H1 (cell line): ENCODE data around the gene DIAPH1. TPM values are rescaled to one million over a fixed set of nuclear protein-coding genes. Genes with fewer than 3 reads are reported as not detected.

Experiments
- CTCF ChIA-PET: fragments of 300-600 bp; sonication (Branson Sonifier 250); formaldehyde crosslinking; loops from one replicate; lab custom pipeline; 2021; ENCODE audit not compliant: partially characterized antibody; lab: Charles Lee
- POLR2A ChIA-PET: fragments of 300-600 bp; sonication (Branson Sonifier 250); formaldehyde crosslinking; loops from one replicate; lab custom pipeline; 2021; ENCODE audit warnings: inconsistent platforms; ENCODE audit not compliant: partially characterized antibody; lab: Charles Lee
- DNase-seq, 2 experiments: peaks; one replicate each; pipeline versions ENCODE4 v3.0.0 to v3.0.0-alpha.2; 2010 to 2022; ENCODE audit warnings: low spot score in 2 of 2, low read depth in 1 of 2, mixed read lengths in 1 of 2
- FAIRE-seq: peaks from 2 replicates; lab custom pipeline; 2011; peaks lifted over from hg19 to GRCh38; lab: Jason Lieb, UNC
- H2AFZ ChIP-seq: 2 replicates; pipeline ENCODE4 v1.8.1; 2012; ENCODE audit warnings: low read length, inconsistent platforms
- H2AK5ac ChIP-seq: 2 replicates; pipeline ENCODE4 v1.6.1; 2013; ENCODE audit warnings: low read depth, low read length
- H2BK120ac ChIP-seq: replicated peaks from 2 replicates; pipeline ENCODE3; 2013; ENCODE audit warnings: low read depth, low read length, inconsistent platforms
- H2BK12ac ChIP-seq: 2 replicates; pipeline ENCODE4 v1.6.1; 2013; ENCODE audit warnings: low read depth, low read length
- H2BK15ac ChIP-seq: 2 replicates; pipeline ENCODE4 v1.6.1; 2013; ENCODE audit warnings: low read length
- H2BK20ac ChIP-seq: 2 replicates; pipeline ENCODE4 v1.6.1; 2013; ENCODE audit warnings: low read length
- H2BK5ac ChIP-seq: 2 replicates; pipeline ENCODE4 v1.6.1; 2013; ENCODE audit warnings: low read depth, low read length
- H3K14ac ChIP-seq: 2 replicates; pipeline ENCODE4 v1.6.1; 2013; ENCODE audit warnings: inconsistent platforms; ENCODE audit not compliant: insufficient read length
- H3K18ac ChIP-seq: 2 replicates; pipeline ENCODE4 v1.6.1; 2013; ENCODE audit warnings: low read length; ENCODE audit errors: extremely low read depth
- H3K23ac ChIP-seq: 2 replicates; pipeline ENCODE4 v1.6.1; 2013; ENCODE audit warnings: inconsistent platforms; ENCODE audit not compliant: insufficient read length
- H3K23me2 ChIP-seq: 2 replicates; pipeline ENCODE4 v1.6.1; 2013; ENCODE audit warnings: low read depth, low read length
- H3K27ac ChIP-seq: 2 replicates; pipeline ENCODE4 v1.6.1; 2011; ENCODE audit warnings: low read depth, low read length, inconsistent platforms
- H3K27me3 ChIP-seq, 4 experiments: replicated peaks in 1 of 4; 1 replicate in 1 of 4; 2 replicates in 3 of 4; pipeline versions ENCODE4 v1.6.1 to v1.8.1; 2011 to 2013; ENCODE audit warnings: low read length in 3 of 4, mild to moderate bottlenecking in 3 of 4, inconsistent platforms in 2 of 4, mixed read lengths in 2 of 4, moderate library complexity in 1 of 4; ENCODE audit not compliant: control insufficient read depth in 3 of 4, insufficient read depth in 3 of 4; ENCODE audit errors: extremely low read depth in 1 of 4
- H3K36me3 ChIP-seq, 4 experiments: 2 replicates each; pipeline versions ENCODE4 v1.6.1 to v1.8.1; 2011 to 2013; ENCODE audit warnings: mild to moderate bottlenecking in 4 of 4, low read length in 3 of 4, moderate library complexity in 2 of 4, control low read depth in 1 of 4, inconsistent platforms in 1 of 4; ENCODE audit not compliant: insufficient read depth in 4 of 4, control insufficient read depth in 2 of 4
- H3K4ac ChIP-seq: replicated peaks from 2 replicates; pipeline ENCODE3; 2013; ENCODE audit warnings: low read length, low read depth, mixed read lengths, inconsistent platforms; ENCODE audit not compliant: insufficient read length
- H3K4me1 ChIP-seq, 4 experiments: replicated peaks in 1 of 4; 1 replicate in 1 of 4; 2 replicates in 3 of 4; pipeline versions ENCODE4 v1.6.1 to v1.8.1; 2011 to 2013; ENCODE audit warnings: low read length in 3 of 4, inconsistent platforms in 2 of 4, mixed read lengths in 1 of 4; ENCODE audit not compliant: insufficient read depth in 4 of 4, control insufficient read depth in 3 of 4
- H3K4me2 ChIP-seq, 2 experiments: 2 replicates each; pipeline versions ENCODE4 v1.6.1 to v1.8.1; 2011 to 2013; ENCODE audit warnings: low read depth in 2 of 2, low read length in 2 of 2, control low read depth in 1 of 2, inconsistent platforms in 1 of 2, mild to moderate bottlenecking in 1 of 2; ENCODE audit not compliant: insufficient read depth in 1 of 2
- H3K4me3 ChIP-seq, 4 experiments: fragments of 200-600, 300-600 bp in 1 of 4; sonication (generic), shearing (Covaris generic), sonication (Bioruptor Twin) in 1 of 4; 2 replicates each; pipeline versions ENCODE4 v1.5.1 to v1.8.1; 2011 to 2016; ENCODE audit warnings: low read length in 4 of 4, low read depth in 3 of 4, control low read depth in 2 of 4, inconsistent platforms in 2 of 4, mild to moderate bottlenecking in 2 of 4, mixed read lengths in 1 of 4, moderate library complexity in 1 of 4; ENCODE audit not compliant: insufficient read depth in 2 of 4; ENCODE audit errors: extremely low read depth in 1 of 4
- H3K56ac ChIP-seq: replicated peaks from 2 replicates; pipeline ENCODE3; 2013; ENCODE audit warnings: low read depth, mild to moderate bottlenecking, mixed read lengths, low read length, inconsistent platforms; ENCODE audit not compliant: insufficient read length
- H3K79me1 ChIP-seq: 2 replicates; pipeline ENCODE4 v1.6.1; 2013; ENCODE audit warnings: low read depth, low read length, control low read depth
- H3K79me2 ChIP-seq, 2 experiments: 2 replicates each; pipeline versions ENCODE4 v1.6.1 to v1.8.1; 2012 to 2013; ENCODE audit warnings: low read length in 2 of 2, mild to moderate bottlenecking in 2 of 2, inconsistent platforms in 1 of 2; ENCODE audit not compliant: insufficient read depth in 2 of 2, control insufficient read depth in 1 of 2
- H3K9ac ChIP-seq, 4 experiments: replicated peaks in 1 of 4; 1 replicate in 1 of 4; 2 replicates in 3 of 4; pipeline versions ENCODE4 v1.6.1 to v1.8.1; 2011 to 2013; ENCODE audit warnings: low read depth in 3 of 4, low read length in 3 of 4, control low read depth in 2 of 4, mild to moderate bottlenecking in 2 of 4, moderate library complexity in 2 of 4, inconsistent platforms in 1 of 4; ENCODE audit errors: extremely low read depth in 1 of 4
- H3K9me3 ChIP-seq, 2 experiments: 2 replicates each; pipeline versions ENCODE4 v1.6.1 to v1.8.1; 2012 to 2013; ENCODE audit warnings: mild to moderate bottlenecking in 2 of 2, moderate library complexity in 2 of 2, control low read depth in 1 of 2, inconsistent platforms in 1 of 2, low read depth in 1 of 2, low read length in 1 of 2, mixed read lengths in 1 of 2; ENCODE audit not compliant: insufficient read depth in 2 of 2
- H4K20me1 ChIP-seq, 2 experiments: replicated peaks in 1 of 2; 2 replicates each; pipeline versions ENCODE3 to v1.8.1; 2011 to 2013; ENCODE audit warnings: inconsistent platforms in 2 of 2, low read length in 2 of 2, mild to moderate bottlenecking in 1 of 2; ENCODE audit not compliant: insufficient read depth in 2 of 2, control insufficient read depth in 1 of 2
- H4K5ac ChIP-seq: 2 replicates; pipeline ENCODE4 v1.6.1; 2013; ENCODE audit warnings: low read length, low read depth, mixed read lengths, inconsistent platforms; ENCODE audit not compliant: insufficient read length
- H4K8ac ChIP-seq: 2 replicates; pipeline ENCODE4 v1.8.0; 2013; ENCODE audit warnings: mild to moderate bottlenecking, moderate library complexity, low read length, inconsistent platforms; ENCODE audit not compliant: insufficient read depth; ENCODE audit errors: extremely low read depth
- H4K91ac ChIP-seq: replicated peaks from 2 replicates; pipeline ENCODE3; 2013; ENCODE audit warnings: low read length, mixed read lengths, inconsistent platforms; ENCODE audit not compliant: insufficient read length
- BACH1 ChIP-seq: IDR thresholded peaks from 2 replicates; pipeline ENCODE4 v1.6.1; 2012; ENCODE audit warnings: low read length, improper control_type of control experiment
- GTF2F1 ChIP-seq: IDR thresholded peaks from 2 replicates; pipeline ENCODE4 v1.6.1; 2012; ENCODE audit warnings: low read depth, low read length, improper control_type of control experiment, borderline replicate concordance
- WGBS, 2 experiments: shearing (Covaris generic) in 1 of 2; methylation state at CpG; one replicate each; pipeline versions ENCODE4 v1.1.6 to v1.1.7; 2013 to 2015; ENCODE audit warnings: low lambda C conversion rate in 2 of 2, mixed read lengths in 2 of 2, inconsistent platforms in 1 of 2, low coverage in 1 of 2, missing lambda C conversion rate in 1 of 2; ENCODE audit not compliant: insufficient replicate concordance in 2 of 2, insufficient coverage in 1 of 2, insufficient read length in 1 of 2; ENCODE audit errors: extremely low coverage in 1 of 2, missing lambda C conversion rate in 1 of 2; 5-methylcytosine and 5-hydroxymethylcytosine counted together
- polyA plus RNA-seq, 7 experiments: library from polyadenylated mRNA; depleted of rRNA in 3 of 7; stranded (reverse) in 5 of 7; unstranded in 2 of 7; fragments of >200 nt in 5 of 7; fragments of 200-250 nt in 2 of 7; gene quantifications; 1 replicate in 5 of 7; 2 replicates in 1 of 7; 4 replicates in 1 of 7; pipeline versions ENCODE4 v1.2.1 to v1.2.3, GENCODE V29; 2011 to 2013; ENCODE audit warnings: missing spikeins in 2 of 7, mixed read lengths in 2 of 7
- total RNA-seq: library from RNA; stranded (reverse); fragmentation: NEBNext Ultra II Directional; extraction: Animal tissue kit (Norgen Biotek cat#: 25700); gene quantifications from 2 replicates; pipeline ENCODE4 v1.2.1, GENCODE V29; 2021

The DIAPH1 gene
- total and polyA plus RNA-seq, 2 of the 8 experiments (the other 6 are each of a cell fraction or from before 2014, with no cell fraction given): 61.2 to 114 TPM

GRCh38 chr5:141517312-141517711, 101.5 kb downstream of the DIAPH1 start:
- H3K23ac ChIP-seq: no peak overlapping the region
- no peak overlapping the region for H4K5ac ChIP-seq
- H3K14ac ChIP-seq: no peak overlapping the region
- no peaks in the 10 kb centered on the region for H3K79me2 ChIP-seq
- no peak overlapping the region for H2BK12ac ChIP-seq
- POLR2A ChIA-PET: interaction anchor here (0.7 to 1.1 kb wide), 2 partner anchors 40 to 123 kb away, joined by 3 read pairs; no protein-coding TSS in a partner anchor
- FAIRE-seq (no peak), DNase-seq (no peak)
- H3K18ac ChIP-seq: no peak overlapping the region
- H4K20me1 ChIP-seq: no peaks in the 10 kb centered on the region
- peaks cover 4 to 28% (median 20%) of the 10 kb centered on the region in 4 experiments for H3K36me3 ChIP-seq
- peaks cover 3 to 23% (median 9%) of the 10 kb centered on the region in 4 experiments for H3K4me1 ChIP-seq
- no peak overlapping the region for H2BK120ac ChIP-seq
- H3K4me2 ChIP-seq: no peak overlapping the region
- H2AFZ ChIP-seq: no peak overlapping the region
- no peak overlapping the region for H3K56ac ChIP-seq
- WGBS, 2 experiments: 84% methylated on average over 8 of the region's 8 CpGs; no CpG with 5 or more reads in 1 of the 2 experiments
- no peak overlapping the region for H3K4me3 ChIP-seq
- H3K9me3 ChIP-seq: no peaks in the 10 kb centered on the region
- no peak overlapping the region for H4K91ac ChIP-seq
- H3K9ac ChIP-seq: no peak overlapping the region
- no peaks in the 10 kb centered on the region for H3K27me3 ChIP-seq
- H3K4ac ChIP-seq: no peak overlapping the region
- H2BK20ac ChIP-seq: no peak overlapping the region
- H3K79me1 ChIP-seq: no peaks in the 10 kb centered on the region
- CTCF ChIA-PET: interaction anchor here (0.6 to 50.9 kb wide), 20 partner anchors 6 to 382 kb away, joined by 3 to 1236 read pairs (median 6); partner anchors contain the start of genes PCDHB10, PCDHB15, PCDHB16 and PCDHGA1
- no peak overlapping the region for H2BK5ac ChIP-seq
- no peak overlapping the region for H4K8ac ChIP-seq
- H3K27ac ChIP-seq: no peak overlapping the region
- no peak overlapping the region for H2BK15ac ChIP-seq
- peaks cover 15% of the 10 kb centered on the region for H3K23me2 ChIP-seq
- H2AK5ac ChIP-seq: no peak overlapping the region
- TF ChIP-seq GTF2F1 (no peak), BACH1 (no peak)
